Stimulated activated CD4-positive, alpha-beta T cell treated with anti-CD3 and anti-CD28 coated beads, Interleukin-12 subunit alpha, Interleukin-12 subunit beta, amount 100 ng/mL, for 48 hours (primary cell): ENCODE measurements around the gene GLS.
"Not testable (repeated sequence)": the region's sequence is repeated elsewhere in the genome, so short reads cannot be mapped to it uniquely, and the experiment has no call there.

Experiments
- DNase-seq, 3 donors: peaks; one replicate each; pipeline ENCODE4 v3.0.0-alpha.2; 2020; ENCODE audit warnings: low read depth in 2 of 3, low spot score in 1 of 3

Gene GLS

GRCh38 chr2:190929919-190930318 lies 49.3 kb downstream of the GLS start:
- no peak for DNase-seq

DNA sequence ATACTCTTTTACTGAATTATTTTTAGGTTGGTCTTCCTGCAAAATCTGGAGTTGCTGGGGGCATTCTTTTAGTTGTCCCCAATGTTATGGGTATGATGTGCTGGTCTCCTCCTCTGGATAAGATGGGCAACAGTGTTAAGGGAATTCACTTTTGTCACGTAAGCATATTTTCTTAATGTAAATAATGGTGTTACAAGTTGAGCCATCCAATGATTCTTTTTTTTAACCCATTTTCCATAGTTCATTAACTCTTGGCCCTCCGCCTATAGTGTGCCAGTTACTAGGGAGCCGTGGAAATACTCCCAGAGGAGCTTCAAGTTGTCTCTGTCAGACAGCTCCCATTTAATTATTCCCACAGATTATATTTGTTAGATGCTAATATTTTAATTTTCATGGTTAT lies 49.8 kb downstream of the GLS start:
- DNase-seq = no peak

GRCh38 chr2:190932514-190932913 lies 51.9 kb downstream of the GLS start:
- no peak for DNase-seq

- no peak for DNase-seq
Measured at GRCh38 chr2:190933361-190933760, 52.7 kb downstream of the GLS start.

- no peak for DNase-seq
Measured at GRCh38 chr2:190935054-190935453, 54.4 kb downstream of the GLS start.

GRCh38 chr2:190938771-190939335 lies 58.2 kb downstream of the GLS start:
- DNase-seq = no peak

DNA sequence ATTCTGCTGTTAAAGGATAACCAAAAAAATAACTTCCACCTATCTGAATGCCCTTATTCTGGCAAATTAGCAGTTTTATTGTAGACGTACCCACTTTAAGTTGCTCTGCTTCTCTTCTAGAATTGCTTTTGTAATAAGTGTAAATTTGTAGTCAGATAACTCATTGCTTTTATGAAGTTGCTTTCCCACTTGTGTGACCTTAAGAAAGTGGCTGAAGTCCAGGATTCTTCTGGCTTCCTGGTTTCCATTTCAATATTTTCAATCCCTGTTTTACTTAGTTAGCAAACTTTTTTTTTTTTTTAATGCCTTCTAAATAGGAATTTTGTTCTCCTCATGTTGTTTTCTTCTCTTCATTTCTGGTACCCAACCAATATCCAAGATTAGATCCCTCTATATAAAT lies 59.8 kb downstream of the GLS start:
- no peak for DNase-seq

- DNase-seq = no peak
Measured at GRCh38 chr2:190941571-190941970, 61.0 kb downstream of the GLS start.

GRCh38 chr2:190942697-190943096 lies 62.1 kb downstream of the GLS start:
- DNase-seq = no peak

DNA sequence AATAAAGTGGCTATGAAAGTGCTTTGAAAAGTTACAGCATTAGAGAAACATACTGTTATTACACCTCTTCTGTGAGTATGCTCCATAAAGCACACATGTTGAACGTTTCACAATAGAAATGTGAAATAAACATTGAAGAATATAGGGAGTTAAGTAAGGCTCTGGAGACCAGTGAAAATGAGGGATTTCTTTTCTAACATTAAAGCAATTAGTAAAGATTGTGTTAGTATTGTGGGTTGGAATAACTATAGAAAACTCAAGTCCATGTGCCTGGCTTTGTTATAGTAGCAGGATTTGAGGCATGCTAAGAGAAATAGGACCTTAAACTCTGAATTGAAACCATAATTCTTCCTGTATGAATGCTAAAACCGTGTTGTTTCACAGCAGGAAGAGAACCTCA lies 63.1 kb downstream of the GLS start:
- DNase-seq = no peak

GRCh38 chr2:190947141-190947540 lies 66.5 kb downstream of the GLS start:
- DNase-seq = no peak

DNA sequence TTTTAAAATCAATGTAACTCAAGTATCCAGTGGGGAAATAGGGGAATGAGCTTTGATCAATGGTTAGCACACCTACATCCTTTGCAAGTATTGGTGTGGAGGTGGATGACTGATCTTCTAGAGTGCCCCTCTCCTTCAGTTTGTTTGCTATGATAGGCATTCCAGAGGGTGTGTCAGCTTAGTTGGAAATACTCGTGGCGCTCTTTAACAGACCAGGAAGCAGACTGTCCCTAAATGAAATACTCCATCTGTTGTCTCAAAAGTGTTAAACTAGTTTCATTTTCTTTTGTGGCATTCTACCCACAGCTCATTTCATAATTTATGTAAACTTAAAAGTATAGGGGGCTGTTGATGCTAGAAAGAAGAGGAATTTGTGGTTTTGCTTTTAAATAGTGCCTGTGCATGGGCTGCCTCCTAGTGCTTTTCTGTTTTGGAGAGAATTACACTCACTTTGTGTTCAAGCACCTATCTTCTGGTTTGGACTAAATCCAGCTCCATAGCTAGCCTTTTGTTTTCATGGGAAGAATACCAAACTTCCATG lies 67.2 kb downstream of the GLS start:
- DNase-seq = no peak

DNA sequence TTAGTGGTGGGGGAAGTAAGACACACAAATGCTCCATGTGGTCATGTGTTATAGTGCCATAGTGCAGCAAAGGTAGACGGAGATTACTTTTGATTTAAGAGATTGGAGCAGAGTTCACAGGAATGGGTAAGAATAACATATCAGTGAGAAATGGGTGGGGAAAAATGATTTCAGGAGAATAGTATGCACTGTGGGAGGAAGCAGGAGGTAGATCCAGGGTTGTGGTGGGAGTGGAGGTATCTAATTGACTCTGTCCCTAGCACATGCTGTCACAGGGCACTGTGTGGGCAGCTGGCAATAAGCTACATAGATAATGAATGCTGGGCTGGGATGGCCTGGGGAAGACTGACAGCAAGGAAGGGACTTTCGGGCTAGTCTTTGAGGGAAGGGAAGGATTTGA lies 68.0 kb downstream of the GLS start:
- peak in 1 of 3 donors; percentile 22 for DNase-seq

GRCh38 chr2:190950566-190950991 lies 70.0 kb downstream of the GLS start:
- DNase-seq = no peak

DNA sequence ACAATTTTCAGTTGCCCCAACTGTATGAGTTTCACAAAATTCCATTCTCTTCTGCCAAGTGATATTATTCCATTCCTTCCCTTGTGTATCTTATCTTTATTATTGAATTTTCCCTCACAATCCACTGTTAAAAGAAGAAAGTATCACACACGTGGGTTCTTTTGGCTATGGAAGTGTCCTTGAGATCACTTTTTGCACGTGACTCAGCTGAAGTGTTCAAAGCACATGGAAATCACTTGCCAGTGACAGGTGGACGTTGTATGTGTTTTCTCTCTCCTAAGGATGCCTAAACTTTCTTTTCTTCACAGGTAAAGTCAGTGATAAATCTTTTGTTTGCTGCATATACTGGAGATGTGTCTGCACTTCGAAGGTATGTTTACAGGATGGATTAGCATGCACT lies 72.6 kb downstream of the GLS start:
- DNase-seq = no peak

DNA sequence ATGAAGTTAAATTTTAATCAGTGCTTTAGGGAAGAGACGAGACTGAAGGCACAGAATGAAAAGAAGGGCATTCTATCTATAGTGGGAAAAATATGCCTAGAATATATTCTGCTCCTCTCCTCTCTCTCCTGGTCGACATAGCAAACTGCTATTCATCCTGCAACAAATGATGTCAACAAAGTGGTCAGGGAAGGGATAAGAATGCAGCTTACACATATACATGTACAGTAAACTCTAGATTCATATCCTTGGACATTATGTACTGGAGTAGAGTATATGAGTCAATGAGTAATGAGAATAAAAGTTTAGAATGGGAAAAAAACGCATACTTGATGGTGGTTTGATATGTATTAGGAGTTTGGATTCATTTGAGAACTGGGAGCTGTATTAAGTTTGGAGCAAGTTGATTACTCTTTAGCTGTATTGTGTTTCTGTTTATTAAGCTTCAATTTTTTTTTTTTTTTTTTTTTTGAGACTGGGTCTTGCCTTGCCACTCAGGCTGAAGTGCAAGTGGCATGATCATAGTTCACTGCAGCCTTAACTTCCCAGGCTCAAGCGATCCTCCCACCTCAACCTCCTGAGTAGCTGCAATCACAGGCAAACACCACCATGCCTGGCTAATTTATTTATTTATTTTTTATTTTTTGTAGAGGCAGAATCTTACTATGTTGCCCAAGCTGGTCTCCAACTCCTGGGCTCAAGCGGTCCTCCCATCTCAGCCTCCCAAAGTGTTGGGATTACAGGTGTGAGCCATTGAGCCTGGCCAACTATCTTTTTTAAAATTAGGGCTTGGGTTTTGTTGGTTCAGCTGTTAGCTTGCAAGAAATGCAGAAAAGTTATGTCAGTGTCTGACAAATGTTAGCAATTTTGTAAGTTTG lies 79.5 kb downstream of the GLS start:
- DNase-seq = no peak

DNA sequence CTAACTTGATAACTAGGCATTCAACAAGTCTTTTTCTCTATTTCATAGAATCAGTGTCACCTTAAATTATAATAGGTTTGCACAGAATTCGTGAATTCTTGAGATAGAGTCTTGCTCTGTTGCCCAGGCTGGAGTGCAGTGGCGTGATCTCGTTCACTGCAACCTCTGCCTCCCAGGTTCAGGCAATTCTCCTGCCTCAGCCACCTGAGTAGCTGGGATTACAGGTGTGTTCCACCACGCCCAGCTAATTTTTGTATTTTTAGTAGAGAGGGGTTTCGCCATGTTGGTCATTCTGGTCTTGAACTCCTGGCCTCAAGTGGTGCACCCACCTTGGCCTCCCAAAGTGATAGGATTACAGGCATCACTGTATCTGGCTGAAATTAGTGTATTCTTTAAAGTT lies 80.5 kb downstream of the GLS start:
- not testable (repeated sequence) for DNase-seq

DNA sequence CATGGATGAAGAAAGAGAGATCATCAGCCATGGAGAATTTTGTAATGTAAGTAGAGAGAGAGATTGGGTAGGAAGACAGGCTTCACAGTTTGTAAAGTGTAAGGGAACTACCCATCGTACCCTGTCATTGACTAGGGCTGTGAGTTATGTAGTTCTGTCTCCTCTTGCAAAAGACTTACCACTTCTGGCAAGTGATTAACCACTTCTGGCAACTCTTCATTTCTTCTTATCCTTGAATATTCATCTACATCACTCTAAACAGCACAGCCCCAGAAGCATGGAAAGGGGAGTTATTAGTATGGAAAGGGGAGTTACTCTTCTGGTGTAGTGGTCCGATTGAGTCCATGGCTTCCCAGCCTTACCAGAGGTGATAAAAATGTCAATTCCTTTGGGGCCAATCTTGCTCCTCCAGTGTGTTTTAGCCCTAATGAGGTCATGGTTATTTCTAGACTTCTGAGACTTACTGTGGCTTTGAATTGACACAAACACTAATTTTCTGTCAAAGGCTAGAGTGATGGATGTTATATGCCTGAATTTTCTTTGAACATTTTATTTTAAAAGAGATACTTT lies 81.4 kb downstream of the GLS start:
- DNase-seq = no peak

DNA sequence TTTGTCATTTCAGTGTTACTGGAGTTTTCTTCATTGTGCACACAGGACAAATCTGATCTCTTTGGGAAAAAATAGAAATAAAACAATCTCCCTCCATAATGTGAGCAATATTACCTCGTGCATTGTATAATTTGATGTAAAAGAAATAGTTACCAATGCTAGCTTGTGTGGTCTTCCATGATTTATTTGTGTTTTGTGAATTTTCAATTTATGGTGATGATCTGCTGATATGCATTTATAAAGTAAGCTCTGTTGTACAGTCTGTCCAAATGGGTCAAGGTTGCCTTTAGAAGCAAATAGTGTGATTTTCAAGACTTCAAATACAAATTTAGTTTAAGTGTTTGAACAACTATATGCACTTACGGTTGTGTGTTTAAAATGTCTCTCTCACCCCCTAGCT lies 82.5 kb downstream of the GLS start:
- no peak for DNase-seq

DNA sequence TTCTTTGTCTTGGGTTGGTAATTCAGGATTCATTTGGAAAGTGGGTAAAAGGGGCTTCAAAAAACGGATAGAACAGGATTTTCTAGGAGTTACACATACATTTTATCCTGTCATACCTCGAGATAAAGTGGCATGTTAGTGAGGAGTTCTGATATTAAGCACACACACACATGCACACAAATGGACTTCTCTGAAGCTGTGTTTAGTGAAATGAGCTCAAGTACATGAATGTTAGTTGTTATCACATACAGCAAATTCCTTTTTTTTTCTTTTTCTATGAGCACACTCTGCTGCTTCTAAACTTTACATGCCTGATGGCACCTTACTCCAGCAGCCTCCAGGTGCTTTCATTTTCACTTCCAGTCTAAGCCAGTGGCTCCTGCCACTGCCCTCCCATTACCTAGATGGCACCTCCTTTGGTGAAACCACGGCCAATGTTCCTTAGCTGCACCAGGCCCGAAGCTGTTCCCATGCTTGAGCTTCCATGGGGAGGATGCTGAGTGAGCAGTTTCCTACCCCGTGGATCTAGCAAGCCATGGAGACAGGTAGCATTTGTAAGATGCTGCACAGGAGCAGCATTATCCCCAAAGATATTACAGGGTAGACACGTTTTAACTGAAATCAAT lies 83.7 kb downstream of the GLS start:
- no peak for DNase-seq

- DNase-seq = no peak
Measured at GRCh38 chr2:190965580-190966222, 85.1 kb downstream of the GLS start.
